ENCODE results near the gene ANKH. TPM values are rescaled to one million over a fixed set of nuclear protein-coding genes. Genes with fewer than 3 reads are reported as not detected.

ANKH gene
- total RNA-seq, 2 donors from 2014 or later: 177 to 205 TPM

DNA sequence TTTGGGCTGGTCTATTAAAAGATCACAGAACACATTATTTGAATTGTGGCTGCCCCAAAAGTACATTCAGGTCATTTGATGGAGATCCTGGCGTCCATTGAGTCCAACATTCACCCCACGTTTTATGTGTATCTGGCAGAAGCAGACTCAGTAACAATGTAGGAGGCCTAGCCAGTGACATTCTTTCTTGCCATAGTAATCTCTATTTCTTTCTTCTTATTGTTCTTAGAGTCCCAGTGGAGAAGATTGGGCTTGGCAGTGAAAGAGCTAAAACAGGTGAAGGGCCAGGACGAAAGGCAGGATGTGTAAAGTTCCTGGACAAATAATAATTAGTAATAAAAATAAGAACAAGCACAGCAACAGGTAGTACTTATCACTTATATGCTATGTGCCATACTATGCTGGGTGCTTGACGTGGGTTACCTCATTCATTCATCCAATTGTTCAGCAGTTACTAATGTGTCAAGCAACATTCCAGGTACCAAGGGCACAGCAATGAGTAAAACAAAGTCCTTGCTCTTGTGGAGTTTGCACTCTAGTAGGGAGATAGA is 12.6 kb upstream of the ANKH start:
- ATAC-seq (ENCODE audit: insufficient number of reproducible peaks, low FRiP score, low read depth) (no peak), DNase-seq (ENCODE audit: low spot score) (no peak)
- Histone ChIP-seq H3K27ac (no peak overlapping the region), H3K9me3 (no peaks in the 10 kb centered on the region), H3K4me1 (ENCODE audit: control insufficient read depth in 1 of 2, low read depth in 2 of 2) (no peaks in the 10 kb centered on the region), H3K27me3 (replicated peaks; ENCODE audit: insufficient read depth) (no peaks in the 10 kb centered on the region), H3K36me3 (no peaks in the 10 kb centered on the region), H3K4me3 (no peak overlapping the region)
- TF ChIP-seq, protein P1, sequence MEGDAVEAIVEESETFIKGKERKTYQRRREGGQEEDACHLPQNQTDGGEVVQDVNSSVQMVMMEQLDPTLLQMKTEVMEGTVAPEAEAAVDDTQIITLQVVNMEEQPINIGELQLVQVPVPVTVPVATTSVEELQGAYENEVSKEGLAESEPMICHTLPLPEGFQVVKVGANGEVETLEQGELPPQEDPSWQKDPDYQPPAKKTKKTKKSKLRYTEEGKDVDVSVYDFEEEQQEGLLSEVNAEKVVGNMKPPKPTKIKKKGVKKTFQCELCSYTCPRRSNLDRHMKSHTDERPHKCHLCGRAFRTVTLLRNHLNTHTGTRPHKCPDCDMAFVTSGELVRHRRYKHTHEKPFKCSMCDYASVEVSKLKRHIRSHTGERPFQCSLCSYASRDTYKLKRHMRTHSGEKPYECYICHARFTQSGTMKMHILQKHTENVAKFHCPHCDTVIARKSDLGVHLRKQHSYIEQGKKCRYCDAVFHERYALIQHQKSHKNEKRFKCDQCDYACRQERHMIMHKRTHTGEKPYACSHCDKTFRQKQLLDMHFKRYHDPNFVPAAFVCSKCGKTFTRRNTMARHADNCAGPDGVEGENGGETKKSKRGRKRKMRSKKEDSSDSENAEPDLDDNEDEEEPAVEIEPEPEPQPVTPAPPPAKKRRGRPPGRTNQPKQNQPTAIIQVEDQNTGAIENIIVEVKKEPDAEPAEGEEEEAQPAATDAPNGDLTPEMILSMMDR (IDR thresholded peaks at IDR 0.05): no peak

DNA sequence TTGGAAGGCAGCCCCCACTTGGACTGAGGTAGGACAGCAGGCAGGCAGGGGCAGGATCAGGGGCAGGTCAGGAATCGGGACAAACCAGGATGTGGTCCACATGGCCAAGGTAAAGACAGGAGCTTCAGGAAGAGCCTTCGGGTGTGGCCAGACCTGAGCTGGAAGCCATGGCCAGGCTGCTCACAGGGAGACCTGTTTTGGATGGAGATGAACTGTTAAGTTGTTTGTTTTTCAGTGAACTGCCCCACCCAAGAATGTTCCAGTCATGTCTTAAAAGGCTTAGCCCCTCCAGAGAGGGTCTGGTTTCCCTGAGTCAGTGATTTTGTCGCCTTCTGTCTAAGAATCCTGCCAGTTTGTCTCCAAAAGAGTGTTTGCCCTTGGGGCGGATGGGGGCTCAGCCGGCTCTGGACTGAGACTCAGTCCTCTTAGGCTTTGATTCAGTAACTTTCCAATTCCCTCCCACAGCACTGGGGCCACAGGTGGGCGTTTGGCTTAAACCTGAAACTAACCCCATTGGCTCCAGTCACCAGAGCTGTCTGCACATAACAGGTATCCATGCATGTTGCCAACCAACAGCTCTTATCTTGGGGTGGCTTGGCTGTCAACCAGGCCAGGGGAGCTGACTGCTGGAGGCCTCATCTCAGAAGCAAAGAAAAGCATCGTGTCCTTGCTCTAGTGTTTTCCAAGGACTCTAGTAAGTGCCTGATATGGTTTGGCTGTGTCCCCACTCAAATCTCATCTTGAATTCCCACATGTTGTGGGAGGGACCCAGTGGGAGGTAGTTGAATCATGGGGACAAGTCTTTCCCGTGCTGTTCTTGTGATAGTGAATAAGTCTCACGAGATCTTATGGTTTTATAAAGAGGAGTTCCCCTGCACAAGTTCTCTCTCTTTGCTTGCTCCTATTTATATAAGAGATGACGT is 11.3 kb upstream of the ANKH start:
- Histone ChIP-seq H3K27ac (no peak overlapping the region), H3K4me1 (ENCODE audit: control insufficient read depth in 1 of 2, low read depth in 2 of 2) (no peaks in the 10 kb centered on the region), H3K36me3 (no peaks in the 10 kb centered on the region), H3K27me3 (replicated peaks; ENCODE audit: insufficient read depth) (no peaks in the 10 kb centered on the region), H3K9me3 (no peaks in the 10 kb centered on the region), H3K4me3 (no peak overlapping the region)
- ATAC-seq (ENCODE audit: insufficient number of reproducible peaks, low FRiP score, low read depth): no peak
- TF ChIP-seq, protein P1 (IDR thresholded peaks at IDR 0.05): no peak
- DNase-seq (ENCODE audit: low spot score): no peak

DNA sequence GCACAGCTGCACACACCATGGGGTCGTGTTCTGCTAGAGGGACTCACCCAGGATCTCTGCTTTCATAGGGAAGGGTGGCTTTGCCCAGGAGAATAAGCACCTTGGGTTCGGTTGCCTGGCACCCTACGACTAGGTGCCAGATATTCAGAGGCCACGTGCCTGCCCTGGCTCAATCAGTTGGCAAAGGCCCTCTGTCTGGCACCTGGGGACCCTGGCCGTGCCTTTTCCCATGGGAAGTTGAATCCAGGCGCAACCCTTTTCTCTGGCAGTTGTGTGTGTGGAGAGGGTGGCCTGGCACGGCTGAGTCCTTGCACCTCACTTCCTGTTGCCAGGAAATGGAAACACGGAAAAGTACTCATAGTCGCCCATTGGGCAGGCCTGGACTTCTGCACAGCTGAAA is 10.2 kb upstream of the ANKH start:
- DNase-seq (ENCODE audit: low spot score): no peak
- TF ChIP-seq, protein P1 (IDR thresholded peaks at IDR 0.05): no peak
- Histone ChIP-seq H3K4me3 (no peak overlapping the region), H3K27me3 (replicated peaks; ENCODE audit: insufficient read depth) (no peaks in the 10 kb centered on the region), H3K36me3 (no peaks in the 10 kb centered on the region), H3K9me3 (no peaks in the 10 kb centered on the region), H3K27ac (no peak overlapping the region), H3K4me1 (ENCODE audit: control insufficient read depth in 1 of 2, low read depth in 2 of 2) (no peaks in the 10 kb centered on the region)
- ATAC-seq (ENCODE audit: insufficient number of reproducible peaks, low FRiP score, low read depth): no peak

DNA sequence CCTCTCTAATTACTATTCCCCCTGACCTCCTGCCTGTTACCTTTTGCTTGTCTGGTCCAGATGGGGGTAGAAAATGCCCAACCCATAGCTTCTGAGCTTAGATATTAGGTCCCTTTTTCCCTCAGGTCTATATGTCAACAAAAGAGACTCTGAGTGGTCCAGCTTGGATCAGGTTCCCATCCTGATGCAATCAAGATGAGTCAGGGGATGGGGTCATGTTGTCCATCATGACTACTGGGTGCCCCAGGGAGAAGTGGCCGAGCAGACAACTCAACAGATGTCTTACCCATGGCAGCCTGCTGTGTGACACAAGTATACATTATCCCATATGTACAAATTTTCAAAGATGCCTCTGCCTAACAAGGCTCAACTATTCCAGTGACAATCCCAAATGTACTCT is 9.1 kb upstream of the ANKH start:
- DNase-seq (ENCODE audit: low spot score): no peak
- TF ChIP-seq, protein P1 (IDR thresholded peaks at IDR 0.05): no peak
- H3K4me1 ChIP-seq (ENCODE audit: control insufficient read depth in 1 of 2, low read depth in 2 of 2): no peaks in the 10 kb centered on the region
- H3K27ac ChIP-seq: no peak overlapping the region
- no peak overlapping the region for H3K4me3 ChIP-seq
- no peaks in the 10 kb centered on the region for H3K27me3 ChIP-seq (replicated peaks; ENCODE audit: insufficient read depth)
- no peaks in the 10 kb centered on the region for H3K9me3 ChIP-seq
- no peak for ATAC-seq (ENCODE audit: insufficient number of reproducible peaks, low FRiP score, low read depth)
- no peaks in the 10 kb centered on the region for H3K36me3 ChIP-seq

DNA sequence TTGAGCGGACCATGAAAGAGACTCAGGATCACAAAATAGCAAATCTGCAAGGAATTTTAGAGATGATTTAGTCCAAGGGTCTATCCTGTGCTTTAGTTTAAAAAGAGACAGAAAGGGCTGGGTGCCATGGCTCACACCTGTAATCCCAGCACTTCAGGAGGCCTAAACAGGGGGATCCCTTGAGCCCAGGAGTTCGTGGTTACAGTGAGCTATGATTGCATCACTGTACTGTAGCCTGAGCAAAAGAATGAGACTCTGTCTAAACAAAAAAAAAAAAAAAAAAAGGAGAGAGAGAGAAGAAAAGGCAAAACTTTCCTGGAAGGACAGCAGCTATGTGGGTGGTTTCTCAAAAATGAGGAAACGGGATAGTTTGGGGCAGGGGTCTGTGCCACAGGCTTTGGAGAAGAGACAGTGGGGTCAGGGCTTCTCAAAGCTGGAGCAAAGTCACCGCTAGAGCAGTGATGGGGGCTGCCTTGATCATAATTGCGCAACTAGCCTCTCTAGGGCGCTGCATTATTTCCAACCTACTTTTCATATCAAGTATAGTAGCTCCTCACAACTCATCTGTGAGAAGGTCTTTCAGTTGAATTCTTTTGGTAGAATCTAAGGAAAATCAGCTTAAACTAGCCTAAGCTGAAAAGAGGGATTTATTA is 8.5 kb upstream of the ANKH start:
- TF ChIP-seq, protein P1 (IDR thresholded peaks at IDR 0.05): no peak
- DNase-seq (ENCODE audit: low spot score) (no peak), ATAC-seq (ENCODE audit: insufficient number of reproducible peaks, low FRiP score, low read depth) (no peak)

More for the DNA sequence above, 8.5 kb upstream of the ANKH start:
- H3K36me3 ChIP-seq: no peaks in the 10 kb centered on the region
- H3K27ac ChIP-seq: no peak overlapping the region
- H3K9me3 ChIP-seq: no peaks in the 10 kb centered on the region
- H3K4me3 ChIP-seq: no peak overlapping the region
- H3K27me3 ChIP-seq (replicated peaks; ENCODE audit: insufficient read depth): no peaks in the 10 kb centered on the region
- H3K4me1 ChIP-seq (ENCODE audit: control insufficient read depth in 1 of 2, low read depth in 2 of 2): no peaks in the 10 kb centered on the region
